CD8-positive, alpha-beta memory T cell (primary cell): ENCODE results near the gene ELMO1. TPM values are rescaled to one million over a fixed set of nuclear protein-coding genes. Genes with fewer than 3 reads are reported as not detected.
"Not testable (repeated sequence)": the region's sequence is repeated elsewhere in the genome, so short reads cannot be mapped to it uniquely, and the experiment has no call there.

Experiments
- CTCF ChIA-PET: fragments of 350-600 bp; sonication (Branson Sonifier 250); formaldehyde crosslinking; loops from one replicate; lab custom pipeline; 2021; ENCODE audit warnings: antibody characterized with exemption; lab: Charles Lee
- POLR2A ChIA-PET: fragments of 350-600 bp; sonication (Branson Sonifier 250); formaldehyde crosslinking; loops from one replicate; lab custom pipeline; 2021; ENCODE audit warnings: antibody characterized with exemption; lab: Charles Lee
- DNase-seq, 5 donors: peaks; one replicate each; pipeline versions ENCODE4 v3.0.0 to v3.0.0-alpha.2; 2020 to 2022; ENCODE audit warnings: mixed read lengths in 1 of 5
- H3K27ac ChIP-seq: one replicate; pipeline ENCODE4 v1.7.0; 2013; ENCODE audit warnings: low read depth, mild to moderate bottlenecking, low read length, moderate library complexity
- H3K27me3 ChIP-seq: 2 replicates; pipeline ENCODE4 v1.7.0; 2013; ENCODE audit warnings: low read length, mild to moderate bottlenecking; ENCODE audit not compliant: insufficient read depth, poor library complexity, severe bottlenecking
- H3K36me3 ChIP-seq: 2 replicates; pipeline ENCODE4 v1.7.0; 2013; ENCODE audit warnings: mild to moderate bottlenecking, low read length, moderate library complexity; ENCODE audit not compliant: insufficient read depth
- H3K4me1 ChIP-seq: 2 replicates; pipeline ENCODE4 v1.7.0; 2013; ENCODE audit warnings: mild to moderate bottlenecking, low read length, moderate library complexity; ENCODE audit not compliant: insufficient read depth
- H3K4me3 ChIP-seq: 2 replicates; pipeline ENCODE4 v1.7.0; 2013; ENCODE audit warnings: mild to moderate bottlenecking, low read length
- H3K9me3 ChIP-seq: 2 replicates; pipeline ENCODE4 v1.7.0; 2013; ENCODE audit warnings: mild to moderate bottlenecking, low read length
- H3K27ac Mint-ChIP-seq, 8 donors: one replicate each; pipeline ENCODE4 v1.8.0; 2020 to 2021; ENCODE audit warnings: mixed read lengths in 8 of 8, mild to moderate bottlenecking in 6 of 8, inconsistent platforms in 3 of 8, moderate library complexity in 3 of 8
- H3K27me3 Mint-ChIP-seq, 2 donors: one replicate each; pipeline ENCODE4 v1.8.0; 2020 to 2021; ENCODE audit warnings: mixed read lengths in 2 of 2, mild to moderate bottlenecking in 1 of 2, moderate library complexity in 1 of 2
- H3K36me3 Mint-ChIP-seq, 3 donors: one replicate each; pipeline ENCODE4 v1.8.0; 2020 to 2021; ENCODE audit warnings: mixed read lengths in 3 of 3, inconsistent platforms in 1 of 3, mild to moderate bottlenecking in 1 of 3
- H3K4me1 Mint-ChIP-seq, 3 donors: one replicate each; pipeline ENCODE4 v1.8.0; 2020 to 2021; ENCODE audit warnings: mixed read lengths in 3 of 3, inconsistent platforms in 1 of 3, mild to moderate bottlenecking in 1 of 3
- H3K4me3 Mint-ChIP-seq, 7 donors: one replicate each; pipeline ENCODE4 v1.8.0; 2020 to 2021; ENCODE audit warnings: mixed read lengths in 7 of 7, mild to moderate bottlenecking in 6 of 7, moderate library complexity in 4 of 7, inconsistent platforms in 2 of 7
- H3K9me3 Mint-ChIP-seq, 5 donors: one replicate each; pipeline ENCODE4 v1.8.0; 2020 to 2022; ENCODE audit warnings: mixed read lengths in 5 of 5, mild to moderate bottlenecking in 3 of 5, moderate library complexity in 2 of 5, inconsistent platforms in 1 of 5
- polyA plus RNA-seq: library from polyadenylated mRNA; unstranded; fragments of 300-500 nt; fragmentation: Illumina TruSeq; gene quantifications from one replicate; pipeline ENCODE4 v1.2.3, GENCODE V29; 2021
- total RNA-seq, 2 experiments: library from RNA; stranded (reverse); gene quantifications; one replicate each; pipeline ENCODE4 v1.2.3, GENCODE V29; 2021

Gene ELMO1
- total and polyA plus RNA-seq, 3 experiments from 2014 or later, result 65.6 to 74.4 (median 66.2) TPM

DNA sequence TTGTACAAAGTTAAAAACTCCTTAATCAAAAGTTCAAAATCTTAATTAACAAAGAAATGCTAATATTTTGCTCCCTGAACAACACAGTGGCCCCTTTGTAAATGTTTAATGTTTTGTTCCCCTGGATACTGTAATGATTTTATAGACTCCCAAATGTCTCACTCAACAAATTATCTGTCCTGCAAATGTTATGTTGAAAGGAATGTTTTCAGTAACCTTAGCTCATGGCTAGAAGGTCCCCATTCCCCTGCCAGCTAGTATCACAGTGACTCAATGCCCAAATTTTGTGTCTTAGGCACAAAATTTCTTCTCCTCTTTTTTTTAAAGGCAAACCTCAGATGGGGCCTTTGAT, 298.9 kb downstream of the ELMO1 start:
- peaks cover 9 to 42% (median 15%) of the 10 kb centered on the region in 3 donors for H3K36me3 Mint-ChIP-seq
- peak overlapping the region in 3 of 8 donors; percentile 2 to 30 (median 9) for H3K27ac Mint-ChIP-seq

DNA sequence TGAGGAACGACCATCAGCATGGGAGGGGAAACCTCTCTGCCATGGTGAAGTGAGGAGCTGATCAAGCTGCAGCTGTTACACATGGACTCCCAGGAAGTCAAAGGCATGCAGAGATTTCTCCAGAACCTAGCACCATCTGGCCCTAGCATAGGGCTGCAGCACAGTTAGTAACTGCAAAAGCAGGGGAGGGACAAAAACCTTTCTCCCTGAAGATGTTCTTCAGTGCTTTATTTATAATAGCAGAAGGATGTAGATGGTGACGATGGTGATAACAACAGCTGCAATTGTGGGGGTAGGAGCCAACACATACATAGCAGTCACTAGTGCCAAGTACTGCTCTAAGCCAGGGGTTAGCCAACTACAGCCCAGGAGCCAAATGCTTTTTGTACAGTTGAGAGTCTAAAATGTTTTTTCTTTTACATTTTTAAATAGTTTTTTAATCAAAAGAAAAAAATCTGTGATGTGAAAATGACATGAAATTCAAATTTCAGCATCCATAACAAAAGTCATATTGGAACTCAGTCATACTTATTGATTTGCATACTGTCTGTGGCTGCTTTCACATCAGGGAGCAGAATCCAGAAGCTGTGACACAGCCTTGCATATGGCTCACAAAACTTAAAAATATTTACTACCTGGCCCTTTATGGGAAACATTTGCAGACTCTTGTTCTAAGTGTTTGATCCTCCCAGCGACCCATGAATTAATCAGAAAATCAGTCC, 299.5 kb downstream of the ELMO1 start:
- Mint-ChIP-seq H3K4me3 (no peak overlapping the region), H3K4me1 (peaks cover 2 to 9% (median 3%) of the 10 kb centered on the region in 3 donors), H3K9me3 (no peaks in the 10 kb centered on the region), H3K36me3 (peaks cover 9 to 40% (median 15%) of the 10 kb centered on the region in 3 donors), H3K27me3 (peaks cover 0 to 2% of the 10 kb centered on the region in 2 donors), H3K27ac (peak overlapping the region in 2 of 8 donors; percentile 2 to 73)
- DNase-seq, result no peak
- ChIA-PET CTCF (interaction anchor here (1.2 kb wide), 1 partner anchor 33 kb away, joined by 5 read pairs; no protein-coding TSS in a partner anchor), POLR2A (interaction anchor here (0.6 kb wide), 1 partner anchor 1123 kb away, joined by 3 read pairs; no protein-coding TSS in a partner anchor)
- Histone ChIP-seq H3K4me3 (no peak overlapping the region), H3K9me3 (no peaks in the 10 kb centered on the region), H3K27me3 (no peaks in the 10 kb centered on the region), H3K4me1 (no peaks in the 10 kb centered on the region), H3K36me3 (no peaks in the 10 kb centered on the region), H3K27ac (no peak overlapping the region)

More for the DNA sequence above, 298.9 kb downstream of the ELMO1 start:
- Mint-ChIP-seq H3K27me3 (peaks cover 0 to 2% of the 10 kb centered on the region in 2 donors), H3K9me3 (no peaks in the 10 kb centered on the region), H3K4me1 (peaks cover 2 to 11% (median 3%) of the 10 kb centered on the region in 3 donors), H3K4me3 (no peak overlapping the region)
- DNase-seq, result no peak
- ChIA-PET CTCF (interaction anchor here (1.2 kb wide), 1 partner anchor 32 kb away, joined by 5 read pairs; no protein-coding TSS in a partner anchor), POLR2A (interaction anchor here (0.6 kb wide), 1 partner anchor 1124 kb away, joined by 3 read pairs; no protein-coding TSS in a partner anchor)
- no peak overlapping the region for H3K4me3 ChIP-seq
- no peaks in the 10 kb centered on the region for H3K4me1 ChIP-seq
- H3K36me3 ChIP-seq, result no peaks in the 10 kb centered on the region
- no peaks in the 10 kb centered on the region for H3K9me3 ChIP-seq
- no peaks in the 10 kb centered on the region for H3K27me3 ChIP-seq
- H3K27ac ChIP-seq, result no peak overlapping the region

DNA sequence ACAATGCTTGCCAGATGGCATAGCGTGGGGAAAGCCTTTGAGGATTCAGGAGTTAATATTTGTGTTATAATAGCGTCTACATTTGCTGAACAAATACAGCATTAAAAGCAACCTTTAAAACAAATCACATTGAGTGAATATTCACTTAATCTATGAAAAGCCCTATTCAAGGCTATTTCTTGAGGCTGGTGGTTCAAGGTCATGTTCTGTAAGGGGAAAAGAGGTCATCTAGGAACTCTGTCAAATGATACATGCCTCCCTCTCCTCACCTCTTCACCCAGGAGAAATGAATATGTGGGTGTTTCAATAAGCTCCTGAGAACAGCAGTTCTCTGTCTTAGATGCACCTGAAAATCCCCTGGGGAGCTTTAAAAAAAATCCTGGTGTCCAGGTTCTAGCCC, 303.0 kb downstream of the ELMO1 start:
- no peaks in the 10 kb centered on the region for H3K9me3 ChIP-seq
- peaks cover 13 to 32% (median 21%) of the 10 kb centered on the region in 3 donors for H3K36me3 Mint-ChIP-seq

DNA sequence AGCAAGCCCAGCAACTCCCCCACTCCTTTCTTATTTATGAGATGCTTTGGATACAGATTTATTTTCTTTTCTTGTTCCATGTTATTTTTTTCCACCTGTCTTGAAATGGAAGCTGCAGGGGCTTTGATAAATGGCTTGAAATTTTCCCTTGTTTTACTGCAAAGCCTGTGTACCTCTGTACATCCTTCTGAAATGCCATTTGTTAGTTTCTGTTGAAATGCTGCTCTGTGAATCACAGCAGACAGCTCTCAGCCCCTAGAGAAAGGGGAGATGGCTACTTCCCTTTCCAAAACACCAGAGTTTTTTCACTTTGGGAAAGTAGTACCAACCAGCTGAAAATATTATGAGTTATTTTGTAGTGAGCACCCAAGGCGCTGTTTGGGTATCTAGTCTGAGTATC, 304.2 kb downstream of the ELMO1 start:
- Mint-ChIP-seq H3K4me1 (peaks cover 10 to 33% (median 14%) of the 10 kb centered on the region in 3 donors), H3K36me3 (peaks cover 23 to 37% (median 33%) of the 10 kb centered on the region in 3 donors), H3K27me3 (no peaks in the 10 kb centered on the region), H3K9me3 (peaks cover 9 to 22% (median 16%) of the 10 kb centered on the region in 5 donors), H3K27ac (no peak overlapping the region), H3K4me3 (no peak overlapping the region)
- H3K27ac ChIP-seq, result no peak overlapping the region
- H3K4me3 ChIP-seq, result no peak overlapping the region
- no peaks in the 10 kb centered on the region for H3K4me1 ChIP-seq
- ChIA-PET CTCF (interaction anchor here (0.9 kb wide), 1 partner anchor 11 kb away, joined by 3 read pairs; no protein-coding TSS in a partner anchor), POLR2A (no interaction called here)
- H3K36me3 ChIP-seq, result no peaks in the 10 kb centered on the region
- DNase-seq, result no peak
- H3K27me3 ChIP-seq, result no peaks in the 10 kb centered on the region
- H3K9me3 ChIP-seq, result no peaks in the 10 kb centered on the region

More for the DNA sequence above, 303.0 kb downstream of the ELMO1 start:
- Mint-ChIP-seq H3K4me3 (no peak overlapping the region), H3K27ac (peak overlapping the region in 1 of 8 donors; percentile 39), H3K4me1 (peaks cover 10 to 28% (median 11%) of the 10 kb centered on the region in 3 donors), H3K27me3 (no peaks in the 10 kb centered on the region), H3K9me3 (peaks cover 5 to 12% (median 9%) of the 10 kb centered on the region in 5 donors)
- H3K4me3 ChIP-seq, result no peak overlapping the region
- ChIA-PET POLR2A (no interaction called here), CTCF (interaction anchor here (0.9 kb wide), 1 partner anchor 12 kb away, joined by 3 read pairs; no protein-coding TSS in a partner anchor)
- no peaks in the 10 kb centered on the region for H3K36me3 ChIP-seq
- DNase-seq, result no peak
- no peaks in the 10 kb centered on the region for H3K27me3 ChIP-seq
- no peak overlapping the region for H3K27ac ChIP-seq
- no peaks in the 10 kb centered on the region for H3K4me1 ChIP-seq

DNA sequence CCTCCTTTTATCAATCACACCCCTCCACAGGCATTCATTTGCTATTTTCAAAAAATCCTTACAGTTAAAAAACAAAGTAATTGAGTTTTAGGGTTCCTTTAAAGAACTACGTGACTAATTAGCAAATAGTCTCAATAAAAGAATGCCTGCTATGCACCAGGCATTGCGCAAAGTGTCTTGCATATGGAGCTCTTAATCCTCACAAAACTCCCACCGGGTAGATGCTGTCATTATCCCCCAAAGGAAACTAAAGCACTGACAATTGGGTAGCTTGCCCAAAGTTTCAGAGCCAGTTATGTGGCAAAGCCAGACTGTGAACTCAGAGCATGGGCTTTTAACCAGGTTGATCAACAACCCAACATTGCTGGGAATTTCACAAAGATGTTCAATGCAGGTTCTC, 305.7 kb downstream of the ELMO1 start:
- CTCF ChIA-PET, result no interaction called here
- Mint-ChIP-seq H3K36me3 (peaks cover 25 to 44% (median 35%) of the 10 kb centered on the region in 3 donors), H3K27ac (peak overlapping the region in 1 of 8 donors; percentile 50), H3K4me1 (peaks cover 15 to 42% (median 22%) of the 10 kb centered on the region in 3 donors), H3K4me3 (no peak overlapping the region), H3K27me3 (no peaks in the 10 kb centered on the region), H3K9me3 (peaks cover 12 to 35% (median 27%) of the 10 kb centered on the region in 5 donors)
- Histone ChIP-seq H3K27me3 (no peaks in the 10 kb centered on the region), H3K4me3 (no peak overlapping the region), H3K9me3 (no peaks in the 10 kb centered on the region), H3K36me3 (no peaks in the 10 kb centered on the region), H3K4me1 (no peaks in the 10 kb centered on the region), H3K27ac (no peak overlapping the region)
- POLR2A ChIA-PET, result no interaction called here
- DNase-seq, result no peak

DNA sequence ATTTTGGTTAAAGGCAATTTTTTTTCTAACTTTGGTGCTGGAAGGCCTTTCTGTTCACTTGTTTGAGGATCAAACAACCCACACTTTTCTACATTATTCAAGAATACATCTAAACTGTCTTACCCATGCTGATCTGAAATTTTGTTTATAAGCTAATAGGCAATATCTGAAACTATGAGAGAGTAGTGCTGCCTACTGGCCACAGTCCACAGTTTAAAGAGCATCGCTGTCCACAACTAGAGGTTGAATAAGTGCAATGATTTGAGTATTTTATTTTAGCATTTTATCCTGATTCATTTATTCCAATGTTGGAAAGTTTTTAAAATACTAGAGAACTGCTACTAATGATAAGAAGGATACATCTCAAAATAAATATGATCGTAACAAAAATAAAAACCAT, 306.9 kb downstream of the ELMO1 start:
- no peak for DNase-seq
- Histone ChIP-seq H3K4me3 (no peak overlapping the region), H3K9me3 (no peaks in the 10 kb centered on the region), H3K27me3 (no peaks in the 10 kb centered on the region), H3K27ac (no peak overlapping the region), H3K4me1 (no peaks in the 10 kb centered on the region), H3K36me3 (no peaks in the 10 kb centered on the region)
- ChIA-PET POLR2A (no interaction called here), CTCF (no interaction called here)
- no peaks in the 10 kb centered on the region for H3K27me3 Mint-ChIP-seq
- H3K9me3 Mint-ChIP-seq, result peaks cover 12 to 35% (median 29%) of the 10 kb centered on the region in 5 donors
- H3K27ac Mint-ChIP-seq, result peak overlapping the region in 4 of 8 donors; percentile 13 to 46 (median 30)
- H3K36me3 Mint-ChIP-seq, result peaks cover 23 to 48% (median 32%) of the 10 kb centered on the region in 3 donors
- H3K4me3 Mint-ChIP-seq, result no peak overlapping the region
- H3K4me1 Mint-ChIP-seq, result peaks cover 18 to 50% (median 28%) of the 10 kb centered on the region in 3 donors

DNA sequence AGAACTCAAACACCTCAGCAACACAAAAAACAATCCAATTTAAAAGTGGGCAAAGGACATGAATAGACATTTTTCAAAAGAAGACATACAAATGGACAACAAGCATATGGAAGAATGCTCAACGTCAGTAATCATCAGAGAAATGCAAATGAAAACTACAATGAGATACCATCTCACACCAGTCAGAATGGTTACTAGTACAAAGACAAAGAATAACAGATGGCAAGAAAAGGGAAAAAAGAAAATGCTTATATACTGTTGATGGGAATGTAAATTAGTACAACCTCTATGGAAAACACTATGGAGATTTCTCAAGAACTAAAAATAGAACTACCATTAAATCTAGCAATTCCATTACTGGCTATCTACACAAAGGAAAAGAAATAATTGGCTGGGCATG, 314.8 kb downstream of the ELMO1 start:
- Mint-ChIP-seq H3K36me3 (peaks cover 49 to 59% (median 50%) of the 10 kb centered on the region in 3 donors), H3K9me3 (peaks cover 1 to 13% (median 7%) of the 10 kb centered on the region in 5 donors), H3K4me1 (peaks cover 19 to 61% (median 35%) of the 10 kb centered on the region in 3 donors), H3K27ac (peak overlapping the region in 1 of 8 donors; percentile 19)
- CTCF ChIA-PET, result interaction anchor here (1.1 kb wide), 1 partner anchor 11 kb away, joined by 3 read pairs; no protein-coding TSS in a partner anchor
- H3K9me3 ChIP-seq, H3K27me3 ChIP-seq, POLR2A ChIA-PET, H3K4me1 ChIP-seq, H3K4me3 ChIP-seq, H3K36me3 ChIP-seq, H3K4me3 Mint-ChIP-seq, H3K27ac ChIP-seq, DNase-seq, H3K27me3 Mint-ChIP-seq: not testable (repeated sequence)

DNA sequence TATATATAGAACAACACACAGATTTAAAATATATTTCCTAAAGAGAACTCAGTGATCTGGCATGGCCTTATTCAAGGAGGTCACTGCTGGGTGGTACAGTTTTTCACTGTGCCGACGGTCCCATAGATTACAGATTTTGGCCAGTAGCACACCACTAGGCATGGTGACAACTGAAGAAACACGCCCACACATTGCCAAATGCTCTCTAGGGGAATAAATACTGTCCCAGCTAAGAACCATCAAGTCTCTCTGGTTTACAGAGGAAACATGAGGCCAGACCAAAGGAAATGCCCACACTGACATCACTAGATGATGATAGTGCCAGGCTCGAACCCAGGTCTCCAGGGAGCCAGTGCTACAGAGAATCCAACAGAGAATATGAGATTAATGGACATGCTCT, 316.8 kb downstream of the ELMO1 start:
- Histone ChIP-seq H3K4me3 (no peak overlapping the region), H3K4me1 (no peaks in the 10 kb centered on the region), H3K36me3 (peaks cover 8% of the 10 kb centered on the region), H3K27me3 (no peaks in the 10 kb centered on the region), H3K9me3 (no peaks in the 10 kb centered on the region), H3K27ac (no peak overlapping the region)
- Mint-ChIP-seq H3K36me3 (peaks cover 50 to 78% (median 61%) of the 10 kb centered on the region in 3 donors), H3K4me3 (no peak overlapping the region), H3K9me3 (peaks cover 0 to 2% (median 0%) of the 10 kb centered on the region in 5 donors), H3K27ac (peak overlapping the region in 1 of 8 donors; percentile 47), H3K27me3 (no peaks in the 10 kb centered on the region), H3K4me1 (peaks cover 12 to 59% (median 30%) of the 10 kb centered on the region in 3 donors)
- DNase-seq, result no peak
- ChIA-PET POLR2A (no interaction called here), CTCF (no interaction called here)
